ENCODE measurements around the gene EEIG2. TPM values are rescaled to one million over a fixed set of nuclear protein-coding genes. Genes with fewer than 3 reads are reported as not detected.

The EEIG2 gene
- total RNA-seq, 2 donors from 2014 or later: 31.1 to 35.8 TPM

- ATAC-seq (no peak), DNase-seq (no peak)
- intact Hi-C loops (cut with DNase I, micrococcal nuclease): no loop called here
Observed at GRCh38 chr1:108601708-108602410, 42.0 kb downstream of the EEIG2 start.

- ATAC-seq (no peak), DNase-seq (no peak)
- intact Hi-C loops (cut with DNase I, micrococcal nuclease): no loop called here
Observed at GRCh38 chr1:108605633-108606032, 45.7 kb downstream of the EEIG2 start.

GRCh38 chr1:108606478-108606877 lies 46.6 kb downstream of the EEIG2 start:
- DNase-seq (no peak), ATAC-seq (no peak)
- intact Hi-C loops (cut with DNase I, micrococcal nuclease): no loop called here

- DNase-seq: no peak
- intact Hi-C loops (cut with DNase I, micrococcal nuclease): no loop called here
- no peak for ATAC-seq
Observed at GRCh38 chr1:108609483-108610049, 49.7 kb downstream of the EEIG2 start.

Other genes starting within 250 kb of the EEIG2 start
- under 1 TPM; 0.34 to 0.89 TPM for gene NBPF6, start 109.8 kb upstream of the EEIG2 start, total RNA-seq
- gene HENMT1, start 101.0 kb downstream of the EEIG2 start, total RNA-seq: 1 to 10 TPM; 6.6 to 7.3 TPM
- gene PRPF38B, start 132.2 kb downstream of the EEIG2 start, total RNA-seq: 10 to 100 TPM; 25.5 to 31.0 TPM
- gene FNDC7, start 152.8 kb downstream of the EEIG2 start, total RNA-seq: not detected
- 10 to 100 TPM; 59.0 to 75.5 TPM for gene STXBP3, start 186.6 kb downstream of the EEIG2 start, total RNA-seq

Measured in left colon (tissue), 2 donors.